Hematopoietic multipotent progenitor cell treated with erythropoietin and hydrocortisone succinate and interleukin-3 and kit ligand, for 15 days (in vitro differentiated cells): ENCODE results near the gene MXD4.
"Not testable (repeated sequence)": the region's sequence is repeated elsewhere in the genome, so short reads cannot be mapped to it uniquely, and the experiment has no call there.

Experiments
- DNase-seq: peaks from one replicate; pipeline ENCODE4 v3.0.0-alpha.2; 2015; ENCODE audit warnings: low spot score

The MXD4 gene

DNA sequence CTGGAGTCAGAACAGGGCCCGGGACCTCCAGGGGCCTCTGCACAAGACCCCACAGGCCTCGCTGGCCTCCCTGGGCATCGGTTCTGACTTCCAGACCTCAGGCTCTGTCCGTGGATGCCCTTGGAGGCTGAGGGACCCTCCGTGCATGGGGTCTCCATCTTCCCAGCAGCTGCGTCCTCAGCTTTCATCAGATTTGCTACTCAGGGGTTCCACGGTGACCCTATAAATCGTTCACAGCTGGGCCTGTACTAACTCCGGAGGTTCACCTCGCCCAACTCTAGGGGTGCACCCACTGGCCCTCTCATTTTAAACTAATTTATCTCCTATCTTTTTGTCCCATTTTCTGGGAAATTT is 13.1 kb upstream of the MXD4 start:
- DNase-seq, result not testable (repeated sequence)

DNA sequence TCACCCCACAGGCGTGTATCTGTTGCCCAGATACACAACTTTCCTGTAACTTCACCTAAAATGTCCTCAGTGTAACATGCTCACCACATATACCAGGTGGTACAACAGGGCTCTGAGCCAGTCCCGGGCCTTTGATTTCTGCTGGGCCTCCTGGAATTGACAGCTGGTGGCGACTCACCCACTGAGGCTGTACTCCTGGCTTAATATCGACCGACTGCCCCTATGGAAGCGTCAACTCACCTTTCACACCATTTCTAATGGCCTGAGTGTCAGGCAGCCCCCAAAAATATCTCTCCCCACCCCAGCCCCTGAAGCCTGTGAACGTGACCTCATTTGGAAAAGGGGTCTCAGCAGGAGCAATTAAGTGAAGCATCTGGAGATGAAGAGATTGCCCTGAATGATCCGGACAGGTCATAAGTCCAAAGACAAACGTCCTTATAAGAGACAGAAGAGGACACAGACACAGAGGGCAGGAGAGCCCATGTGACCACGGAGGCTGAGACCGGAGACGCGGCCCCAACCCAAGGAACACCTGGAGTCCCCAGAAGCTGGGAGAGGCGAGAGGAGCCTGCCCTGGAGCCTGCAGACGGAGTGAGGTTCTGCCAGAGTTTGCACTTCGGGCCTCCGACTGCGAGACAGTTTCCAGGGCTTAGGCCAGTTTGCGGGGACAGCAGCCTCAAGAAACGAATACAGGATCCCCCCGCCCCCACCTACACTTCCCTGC is 12.6 kb upstream of the MXD4 start:
- no peak for DNase-seq

DNA sequence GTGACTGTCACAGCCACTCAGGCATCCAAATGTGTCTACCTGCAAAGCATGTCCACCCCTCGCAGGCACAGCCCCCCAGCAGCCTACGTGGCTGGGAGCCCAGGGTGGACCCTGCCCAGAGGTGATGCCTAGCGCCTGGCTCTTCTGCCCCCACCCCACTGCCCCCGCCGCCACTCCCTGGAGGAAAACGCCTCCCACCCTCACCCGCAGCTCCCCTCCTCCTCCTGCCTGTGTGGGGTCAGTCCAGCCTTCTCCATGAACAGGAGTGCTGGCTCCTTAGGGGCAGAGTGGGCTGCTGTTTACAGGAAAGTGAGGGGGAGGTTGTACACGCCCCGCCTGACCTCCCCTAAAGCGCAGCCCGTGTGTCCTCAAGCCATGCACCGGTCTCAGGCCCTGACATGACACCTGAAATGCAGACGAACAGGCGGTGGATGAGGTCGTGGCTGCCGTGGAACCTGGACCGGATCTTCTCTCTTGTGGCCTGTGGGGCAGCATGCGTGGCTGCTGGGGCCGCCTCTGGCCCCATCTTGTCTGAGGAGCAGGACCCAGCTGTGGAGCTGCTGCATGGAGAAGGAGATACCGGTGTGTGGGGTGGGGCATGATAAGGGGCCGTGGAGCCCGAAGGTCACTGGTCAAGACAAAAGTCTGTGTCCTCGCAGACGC is 11.9 kb upstream of the MXD4 start:
- no peak for DNase-seq

DNA sequence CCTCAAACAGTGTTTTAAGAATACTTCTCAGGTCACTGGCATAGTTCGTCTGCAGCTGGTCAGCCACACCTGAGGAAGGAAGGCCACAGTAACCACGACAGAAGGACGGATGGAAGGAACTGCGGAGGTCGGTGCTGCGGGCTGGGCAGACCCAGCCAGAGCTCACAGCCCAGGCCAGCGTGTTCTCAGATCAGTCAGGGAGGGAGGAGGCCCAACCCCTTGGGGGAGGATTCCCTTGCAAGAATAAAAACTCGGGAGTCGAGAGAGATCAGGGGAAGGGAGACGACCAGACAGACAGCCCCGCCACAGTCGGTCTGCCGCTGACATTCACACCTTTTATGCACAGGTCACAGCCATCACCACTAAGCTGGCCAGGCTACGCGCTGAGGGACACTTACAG is 11.3 kb upstream of the MXD4 start:
- DNase-seq, result no peak

DNA sequence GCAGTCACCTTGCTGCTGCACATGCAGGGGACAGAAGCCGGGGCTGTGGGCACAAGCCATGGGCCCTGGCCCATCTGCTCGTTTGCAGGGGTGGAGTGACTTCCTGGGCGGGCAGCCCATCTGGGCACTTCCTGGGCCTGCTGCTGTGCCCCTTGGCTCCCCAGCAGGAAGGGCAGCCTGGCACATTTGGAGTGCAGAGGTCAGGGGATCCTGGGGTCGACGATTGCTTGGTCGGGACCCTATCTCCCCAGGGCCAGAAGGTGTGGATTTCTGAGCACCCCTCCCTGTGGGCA is 10.9 kb upstream of the MXD4 start:
- DNase-seq, result no peak

DNA sequence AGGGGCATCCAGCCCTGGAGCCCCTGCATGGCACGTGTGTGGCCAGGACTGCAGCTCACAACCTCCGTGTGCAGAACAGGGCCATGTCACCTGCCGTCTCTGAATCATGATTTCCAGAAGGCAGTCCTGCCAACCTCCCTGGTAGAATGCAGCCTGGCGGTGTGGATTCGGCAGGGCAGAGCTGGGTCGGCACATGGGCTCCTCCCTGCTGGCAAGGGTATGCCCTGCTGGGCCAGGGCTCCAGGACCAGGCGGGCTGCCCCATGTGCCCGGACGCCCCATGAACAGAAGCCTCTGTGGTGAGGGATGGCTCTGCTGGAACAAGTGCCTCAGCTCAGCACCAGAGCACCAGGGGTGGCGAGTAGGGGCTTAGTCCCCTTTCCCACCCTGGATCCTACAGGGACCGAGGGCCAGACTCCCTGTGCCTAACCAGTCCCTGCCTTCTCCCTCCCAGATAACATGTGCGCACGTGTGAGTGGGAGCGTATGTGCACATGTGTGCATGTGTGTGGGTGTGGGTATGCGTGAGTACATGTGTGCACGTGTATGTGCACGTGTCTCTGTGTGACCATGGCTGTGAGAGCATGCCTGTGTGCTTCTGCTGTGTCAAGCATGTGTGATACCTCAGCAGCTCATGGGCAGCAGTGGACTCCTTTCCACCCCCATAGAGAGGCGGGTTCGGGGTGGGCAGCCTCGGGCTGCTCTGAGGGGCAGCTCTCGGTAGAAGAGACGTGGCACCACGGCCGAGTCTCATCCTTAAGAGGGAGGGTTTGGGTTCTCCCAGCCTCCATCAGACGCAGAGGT is 10.3 kb upstream of the MXD4 start:
- DNase-seq, result no peak

DNA sequence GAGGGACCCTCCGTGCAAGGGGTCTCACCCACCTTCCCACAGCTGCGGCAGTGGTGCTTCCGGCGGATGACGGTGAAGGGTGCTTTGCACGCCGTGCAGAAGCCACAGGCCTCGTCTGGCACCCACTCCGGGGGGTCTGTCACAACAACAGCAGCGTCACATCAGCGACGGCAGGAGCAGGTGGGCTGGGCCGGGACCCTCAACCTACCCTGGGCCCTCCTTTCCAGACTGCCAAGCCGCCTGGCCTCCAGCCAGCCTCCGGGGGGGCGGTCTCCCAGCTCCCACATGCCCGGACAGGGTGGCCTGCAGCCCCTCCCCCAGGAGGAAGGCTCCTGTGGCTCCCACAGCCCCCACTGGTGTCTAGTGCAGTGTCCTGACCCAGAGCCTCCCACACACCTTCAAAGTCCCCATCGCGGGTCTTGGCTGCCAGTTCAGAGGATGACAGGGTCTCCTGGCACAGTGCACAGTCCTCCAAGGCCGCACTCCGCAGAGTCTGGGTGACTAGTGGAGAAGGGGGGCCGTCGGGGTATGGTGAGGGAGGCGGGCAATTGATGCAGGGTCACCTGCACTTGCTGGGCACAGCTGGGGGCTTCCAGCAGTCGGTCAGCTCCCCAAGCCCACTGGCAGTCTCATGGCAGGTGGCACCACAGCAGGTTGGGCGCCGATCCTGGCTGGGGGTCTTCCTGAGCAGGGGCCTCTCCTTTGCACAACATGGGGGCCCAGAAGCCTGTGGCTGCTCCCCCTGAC is 9.5 kb upstream of the MXD4 start:
- DNase-seq, result no peak

DNA sequence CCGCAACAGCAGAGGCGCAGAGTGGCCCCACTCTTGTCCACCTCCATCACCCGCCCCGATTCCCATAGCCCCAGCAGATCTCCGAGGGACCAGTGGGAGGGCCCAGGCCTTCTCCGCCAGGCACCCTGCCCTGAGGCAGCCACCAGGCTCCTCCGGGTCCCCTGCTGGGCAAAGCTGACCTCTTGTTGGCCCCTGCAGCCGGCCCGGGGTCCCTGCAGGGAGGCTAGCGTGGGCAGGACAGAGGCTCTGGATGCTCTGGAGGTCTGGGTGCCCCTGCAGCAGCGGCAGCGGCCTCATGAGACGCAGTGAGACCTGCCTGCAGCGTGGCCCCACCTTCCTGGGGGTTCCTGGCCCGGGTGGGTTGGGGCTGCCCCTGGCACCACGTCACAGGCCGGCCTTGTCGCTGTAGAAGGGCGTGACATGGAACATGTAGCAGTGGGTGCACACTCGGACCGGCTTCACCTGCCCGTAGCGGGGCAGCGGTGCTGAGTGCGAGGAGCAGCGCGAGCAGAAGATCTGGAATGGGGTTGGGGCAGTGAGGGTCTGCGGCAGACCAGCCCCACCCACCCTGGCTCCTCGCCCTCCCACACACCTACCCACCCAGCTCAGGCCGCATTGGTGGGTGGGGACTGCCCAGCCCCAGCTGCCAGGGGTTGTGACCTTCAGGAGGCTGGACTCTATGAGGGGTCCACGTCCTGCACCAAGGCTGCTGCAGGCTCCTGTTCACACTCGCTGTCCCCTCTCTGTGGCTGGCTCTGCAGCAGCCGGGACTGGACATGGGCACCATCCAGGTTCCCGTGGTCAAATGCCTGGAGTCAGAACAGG is 8.6 kb upstream of the MXD4 start:
- DNase-seq, result no peak

DNA sequence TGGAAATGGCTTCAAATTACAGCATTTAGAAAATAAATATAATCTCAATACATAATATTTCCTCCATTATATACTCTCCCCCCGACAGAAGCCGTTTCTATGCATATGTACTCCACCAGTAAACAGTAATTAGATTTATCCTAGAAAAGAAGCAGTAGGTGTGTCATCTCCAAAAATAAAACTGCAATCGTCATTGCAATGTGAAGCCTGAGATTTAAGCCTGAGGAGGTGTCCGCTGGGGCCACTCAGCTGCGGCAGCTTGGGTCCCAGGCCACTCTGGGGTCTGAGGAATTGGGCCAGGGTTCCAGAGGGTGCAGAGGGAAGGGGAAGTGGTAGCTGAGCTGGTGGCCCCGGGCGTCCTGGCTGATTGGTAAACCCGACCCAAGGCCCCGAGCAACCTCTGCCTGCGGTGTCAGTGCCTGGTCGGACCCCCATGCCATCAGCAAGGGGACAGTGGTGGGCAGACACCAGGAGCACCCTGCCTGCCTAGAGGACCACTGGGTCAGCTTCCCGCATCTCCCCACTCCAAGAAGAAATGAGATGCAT is 7.8 kb upstream of the MXD4 start:
- DNase-seq, result no peak

DNA sequence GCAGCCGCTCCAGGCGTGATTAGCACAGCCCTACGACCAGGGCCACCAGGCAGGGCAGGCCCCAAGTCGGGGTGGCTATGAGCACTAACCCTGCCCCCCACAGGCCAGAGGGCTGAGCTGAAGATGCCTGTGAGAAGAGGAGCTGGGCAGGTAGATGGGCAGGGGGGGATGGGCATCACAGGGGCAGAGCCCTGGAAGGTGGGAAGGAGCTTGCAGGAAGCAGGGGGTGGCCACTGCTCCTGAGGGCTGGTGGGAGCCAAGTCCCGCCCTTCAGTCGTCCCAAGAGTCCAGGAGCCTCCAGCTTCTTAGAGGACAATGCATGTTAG is 7.3 kb upstream of the MXD4 start:
- DNase-seq, result no peak

DNA sequence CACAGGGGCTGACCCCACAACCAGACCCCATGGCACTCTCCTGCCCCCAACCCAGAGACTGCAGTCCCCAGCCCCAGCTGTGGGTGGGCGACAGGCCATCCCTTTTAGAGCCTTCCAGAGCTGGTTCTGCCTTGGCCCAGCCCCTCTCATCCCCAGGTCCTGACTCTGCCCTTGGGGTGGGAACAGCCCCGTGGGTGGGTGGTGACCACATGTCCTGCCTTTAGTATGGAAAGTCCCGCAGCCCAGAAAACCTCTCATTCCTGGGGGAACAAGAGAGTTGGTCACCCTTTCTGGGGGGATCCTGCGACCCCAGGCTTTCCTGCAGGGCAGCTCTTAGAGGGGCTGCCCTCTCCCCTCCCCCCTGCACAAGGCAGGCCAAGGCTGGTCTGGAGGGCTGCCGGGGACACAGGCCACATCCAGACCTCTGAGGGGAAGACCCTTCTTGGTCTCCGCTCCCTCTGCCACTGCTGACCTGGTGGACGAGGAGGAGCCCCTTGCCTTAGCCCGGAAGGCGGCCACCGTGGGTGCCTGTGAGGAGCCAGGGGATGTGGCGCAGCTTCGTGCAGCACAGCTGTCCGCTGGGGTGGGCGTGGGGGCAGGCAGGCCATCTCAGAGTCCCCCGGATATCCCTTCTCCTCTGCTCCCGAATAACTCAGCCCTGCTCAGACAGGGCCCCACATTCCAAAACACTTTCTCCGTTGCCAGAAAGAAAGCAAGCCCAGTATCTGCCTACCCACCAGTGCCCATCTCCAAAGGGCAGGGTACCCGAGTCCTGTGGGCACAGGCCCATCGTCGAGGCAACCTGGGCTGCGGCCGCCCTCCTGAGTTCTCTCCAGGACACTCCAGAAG is 6.7 kb upstream of the MXD4 start:
- no peak for DNase-seq

DNA sequence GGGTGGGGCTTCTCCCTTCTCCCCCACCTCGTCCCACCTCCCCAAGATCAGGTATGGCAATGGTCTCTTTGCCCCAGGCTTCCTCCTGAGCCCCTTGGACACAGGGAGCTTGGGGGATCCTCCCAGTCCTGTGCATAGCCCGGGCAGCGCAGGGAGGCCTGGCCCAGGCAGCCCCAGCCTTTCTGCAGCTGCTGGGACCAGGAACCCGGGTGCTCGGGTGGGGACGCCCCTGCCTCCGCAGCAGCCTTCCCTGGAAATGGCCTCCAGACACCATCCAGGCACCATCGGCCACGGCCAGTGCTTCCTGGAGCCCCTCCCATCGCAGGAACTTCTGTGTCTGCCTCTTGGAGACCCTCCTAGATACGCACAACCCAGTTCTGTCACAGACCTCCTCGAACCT is 5.9 kb upstream of the MXD4 start:
- DNase-seq, result no peak

DNA sequence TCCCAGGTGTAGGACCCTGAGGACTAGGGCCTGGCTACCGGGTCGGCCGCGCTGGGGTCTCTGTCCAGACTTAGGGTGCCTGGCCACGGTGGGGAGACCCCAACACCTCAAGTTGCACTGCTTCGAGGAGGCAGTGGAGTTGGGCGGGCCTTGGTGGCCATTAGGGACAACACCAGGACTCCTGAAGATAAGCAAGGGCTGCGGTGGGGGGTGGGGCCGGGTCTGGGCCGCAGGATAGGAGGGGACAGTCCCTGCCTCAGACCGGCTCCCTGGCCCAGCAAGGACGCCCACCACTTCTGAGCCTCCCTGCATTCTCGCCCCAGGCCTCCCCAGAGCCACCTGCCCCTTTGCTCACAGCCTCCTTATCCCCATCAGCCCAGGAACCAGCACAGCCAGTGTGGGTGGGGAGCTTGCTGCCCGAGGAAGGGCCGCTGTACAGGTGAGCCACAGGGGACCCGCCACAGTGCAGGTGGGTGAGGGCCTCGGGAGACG is 5.5 kb upstream of the MXD4 start:
- peak; percentile 49 for DNase-seq

DNA sequence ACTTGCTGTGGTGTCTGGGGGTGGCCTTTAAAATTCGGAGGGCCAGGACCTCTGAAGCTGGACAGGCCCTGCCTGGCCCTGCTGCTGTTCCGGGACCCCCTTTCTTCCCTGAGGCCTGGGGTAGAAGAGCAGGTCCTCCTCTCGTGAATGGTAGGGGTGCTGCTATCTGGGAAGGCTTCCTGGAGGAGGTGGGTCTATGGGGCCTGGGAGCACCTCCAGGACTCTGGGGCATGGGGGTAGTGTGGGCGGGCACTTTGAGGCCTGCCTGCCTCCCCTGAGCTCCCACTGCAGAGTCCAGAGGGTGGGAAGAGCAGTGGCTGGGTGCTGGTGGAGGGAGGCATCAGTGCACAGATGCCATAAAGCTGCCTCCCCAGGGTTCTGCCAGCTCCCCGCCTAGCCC is 4.9 kb upstream of the MXD4 start:
- DNase-seq, result no peak

DNA sequence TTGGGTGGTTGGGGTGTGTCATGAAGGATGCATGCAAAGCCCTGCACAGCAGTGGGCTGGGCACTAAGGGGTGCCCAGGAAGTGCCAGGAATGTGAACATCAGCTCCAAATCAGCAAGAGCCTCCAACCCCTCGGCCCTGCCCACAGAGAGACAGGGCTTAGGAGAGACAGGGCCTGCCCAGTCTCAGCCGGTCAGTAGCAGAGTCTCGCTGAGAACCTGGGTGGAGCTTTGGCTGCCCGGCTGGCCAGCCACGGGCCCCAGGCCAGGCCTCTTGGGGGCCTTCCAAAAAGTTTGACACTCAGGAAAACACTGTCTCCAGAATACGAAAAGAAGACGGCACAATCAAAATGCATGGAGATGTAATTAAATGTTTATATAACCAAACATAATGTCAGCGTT is 4.3 kb upstream of the MXD4 start:
- no peak for DNase-seq

DNA sequence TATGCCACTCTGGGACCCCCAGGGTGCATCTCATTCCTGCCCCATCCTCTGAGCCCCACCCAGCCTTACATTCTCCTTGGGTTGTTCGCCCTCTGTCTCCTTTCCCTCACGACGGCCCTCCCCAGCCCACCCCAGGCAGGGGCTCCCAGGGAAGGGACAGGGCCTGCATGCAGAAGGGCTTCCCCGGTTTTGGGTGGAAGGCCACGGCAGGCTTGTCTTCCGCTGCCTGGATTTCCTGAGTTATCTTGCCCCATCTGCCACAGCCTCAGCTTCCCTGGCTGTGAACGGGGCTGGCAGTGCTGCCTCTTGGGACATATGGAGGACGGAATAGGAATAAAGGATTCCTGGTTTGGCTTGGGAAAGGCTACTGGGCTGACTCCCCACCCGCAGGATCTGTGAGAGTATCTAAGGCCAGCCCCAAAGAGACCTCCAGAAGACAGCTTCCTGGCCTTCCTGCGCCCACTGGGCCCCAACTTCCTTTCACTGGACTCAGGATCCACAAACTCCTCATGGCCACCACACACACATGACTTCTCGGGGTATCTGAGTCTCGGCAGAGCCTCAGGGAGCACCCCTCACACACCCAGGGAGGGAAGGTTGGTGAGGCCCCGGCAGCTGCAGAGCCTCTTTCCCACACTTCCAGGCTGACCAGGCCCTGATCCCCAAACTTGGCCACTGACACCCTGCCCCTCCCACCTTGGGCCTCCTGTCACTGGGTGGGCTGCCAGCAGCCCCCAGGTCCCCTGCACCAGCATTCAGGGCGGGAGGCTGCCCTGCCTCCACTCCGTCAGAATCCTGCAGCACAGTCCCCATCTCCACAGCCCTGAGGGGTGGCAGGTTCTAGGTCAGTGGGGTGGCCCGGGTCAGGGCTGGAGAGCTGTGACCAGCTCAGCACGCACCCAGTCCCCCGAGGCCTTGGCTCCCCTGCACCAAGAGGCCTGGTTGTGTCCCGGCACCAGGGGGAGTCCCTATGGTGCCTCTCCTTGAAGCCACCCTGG is 3.5 kb upstream of the MXD4 start:
- no peak for DNase-seq

DNA sequence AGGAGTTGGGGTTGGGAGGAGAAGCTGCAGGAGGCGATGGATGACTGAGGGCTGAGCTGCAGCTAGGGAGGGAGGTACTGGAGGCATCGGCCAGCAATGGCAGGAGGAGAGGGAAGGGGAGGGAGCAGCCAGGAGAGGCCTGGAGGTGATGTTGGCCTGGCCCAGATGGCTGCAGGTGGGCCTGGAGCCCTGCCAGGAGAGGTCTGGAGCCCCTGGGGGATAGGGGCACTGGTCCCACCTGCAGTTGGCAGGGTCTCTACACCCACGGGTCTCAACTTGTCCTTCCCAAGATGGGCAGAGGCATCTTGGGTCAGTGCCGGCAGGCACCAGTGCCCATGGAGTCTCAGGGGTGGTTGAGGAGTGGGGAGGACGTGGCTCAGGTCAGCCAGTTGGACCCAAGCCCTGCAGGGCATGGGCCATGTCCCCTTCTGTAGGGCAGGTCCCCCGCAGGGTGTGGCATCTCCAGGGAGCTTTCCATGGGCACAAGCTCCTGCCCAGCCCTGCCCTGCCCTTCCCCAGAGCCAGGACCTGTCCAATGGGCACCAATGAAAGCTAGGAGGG is 2.7 kb upstream of the MXD4 start:
- no peak for DNase-seq

DNA sequence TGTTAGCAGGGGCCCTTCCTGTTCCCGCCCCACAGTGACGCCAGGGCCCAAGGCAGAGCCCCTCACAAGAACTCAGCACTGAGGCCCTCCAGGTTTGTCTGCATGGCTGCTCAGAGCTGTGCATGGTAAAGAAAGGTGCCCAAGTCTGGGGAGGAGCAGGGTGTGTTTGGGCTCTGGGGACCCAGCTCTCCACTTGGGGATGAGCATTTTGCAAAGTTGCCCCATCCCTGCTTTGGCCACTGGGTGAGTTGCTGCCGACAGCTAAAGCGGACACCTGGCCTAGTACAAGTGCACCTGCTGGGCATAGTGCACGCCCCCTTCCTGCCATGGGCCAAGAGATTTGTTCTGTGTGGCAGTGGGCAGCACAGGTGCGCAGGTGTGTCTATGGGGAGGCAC is 2.0 kb upstream of the MXD4 start:
- no peak for DNase-seq

DNA sequence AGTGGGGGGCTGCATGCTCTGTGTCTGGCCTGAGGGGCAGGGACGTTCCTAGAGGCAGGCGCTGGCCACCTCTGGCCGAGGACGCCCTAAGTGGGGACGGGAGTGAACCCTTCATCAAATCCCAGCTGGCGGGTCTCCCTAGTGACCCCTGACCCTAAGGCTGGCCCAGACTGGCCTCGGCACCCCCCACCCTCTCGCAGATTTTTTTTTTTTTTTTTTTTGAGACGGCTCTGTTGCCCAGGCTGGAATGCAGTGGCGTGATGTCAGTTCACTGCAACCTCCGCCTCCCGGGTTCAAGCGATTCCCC is 988 bp upstream of the MXD4 start:
- no peak for DNase-seq
